HG02678 (cell line): Measurements from ENCODE around the gene ACOT7.

Experiments
- ATAC-seq: cut with Tn5 transposase; IDR thresholded peaks from one replicate; pipeline ENCODE4 v1.9.1; 2021; ENCODE audit warnings: mild to moderate bottlenecking, moderate library complexity; ENCODE audit not compliant: unreplicated experiment

Gene ACOT7

GRCh38 chr1:6424619-6425593 lies 31.3 kb upstream of the ACOT7 start, which contains the start of gene ESPN:
Gene ESPN (plus strand): TSS chr1:6424776. CDS start chr1:6424956, 180 bp downstream.
- no peak for ATAC-seq

GRCh38 chr1:6424000-6424565 lies 30.5 kb upstream of the ACOT7 start:
- no peak for ATAC-seq

DNA sequence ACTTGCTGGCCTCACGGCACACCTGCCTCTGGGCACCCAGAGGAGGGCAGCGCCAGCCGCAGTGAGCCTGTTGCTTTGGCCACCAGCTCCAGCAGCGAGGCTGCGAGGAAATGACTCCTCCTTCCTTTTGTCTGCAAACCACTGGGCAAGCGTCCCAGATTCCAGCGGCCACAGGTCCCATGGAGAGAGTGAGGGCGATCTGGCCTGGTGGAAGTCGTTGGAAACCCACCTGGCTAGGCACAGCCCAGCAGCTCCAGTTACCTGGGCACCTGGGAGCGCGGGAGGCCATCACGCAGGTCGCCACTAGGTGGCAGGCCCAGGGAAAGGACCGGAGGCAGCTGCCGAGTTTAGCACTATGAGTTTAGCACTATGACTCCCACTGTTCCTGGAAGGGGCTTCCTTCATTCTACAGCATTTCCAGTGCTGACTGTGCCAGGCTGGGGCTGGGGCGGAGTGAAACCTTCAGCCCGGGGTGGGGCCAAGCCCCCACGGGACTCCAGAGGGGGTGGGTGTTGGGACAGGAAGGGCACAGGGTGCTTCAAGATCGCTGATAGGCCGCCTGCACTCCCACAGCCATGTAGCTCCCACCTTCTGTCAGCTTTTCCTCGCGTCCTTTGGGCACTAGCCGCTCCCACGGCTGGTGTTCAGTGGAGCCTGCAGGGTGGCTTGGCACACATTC lies 29.9 kb upstream of the ACOT7 start:
- ATAC-seq = no peak

DNA sequence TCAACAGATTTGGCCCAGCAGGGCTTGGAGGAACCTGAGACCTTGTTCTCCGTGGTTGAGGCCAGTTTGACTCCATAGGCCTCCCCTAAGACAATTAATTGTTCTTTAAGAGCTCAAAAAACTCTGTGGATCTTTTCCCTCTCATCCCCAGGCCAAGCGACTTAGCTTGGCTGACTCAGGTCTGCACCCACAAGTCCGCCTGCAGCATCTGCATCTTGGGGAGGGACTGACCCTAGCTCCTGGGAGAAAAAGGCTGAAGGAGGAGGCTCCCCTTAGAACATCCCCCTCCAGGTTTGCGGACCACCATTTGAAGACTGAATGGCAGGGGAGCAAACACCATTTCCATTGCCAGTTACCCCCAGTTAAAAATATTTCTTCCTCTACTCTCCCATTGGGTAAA lies 27.7 kb upstream of the ACOT7 start:
- ATAC-seq = no peak

DNA sequence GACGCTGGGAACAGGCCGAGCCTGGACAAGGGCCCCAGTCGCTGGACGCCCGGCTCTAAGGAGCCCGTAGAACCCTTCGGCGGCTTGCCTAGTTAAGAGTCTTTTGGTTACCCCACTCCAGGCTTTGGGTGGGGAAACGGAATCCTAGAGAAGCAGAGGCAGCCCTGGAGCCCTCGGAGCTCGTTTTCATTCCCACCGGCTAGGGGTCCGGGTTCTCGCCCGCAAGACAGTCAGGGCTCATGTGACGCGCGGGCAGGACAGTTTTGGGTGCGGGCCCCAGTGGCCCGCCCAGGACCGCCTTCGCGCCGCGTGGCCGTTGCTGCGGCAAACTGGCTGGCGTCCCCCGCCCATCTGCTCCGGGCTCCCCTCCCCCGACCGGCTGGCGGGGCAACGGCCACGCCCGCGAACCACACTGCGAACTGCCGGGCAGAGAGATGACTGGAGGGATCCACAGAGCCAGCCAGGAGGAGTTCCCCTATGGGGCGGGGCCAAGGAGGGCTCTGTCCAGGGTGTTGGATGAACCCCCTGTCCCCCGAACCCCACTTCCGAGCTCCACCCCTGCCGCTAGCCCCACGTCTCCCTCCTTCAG lies 27.0 kb upstream of the ACOT7 start:
- ATAC-seq = no peak

DNA sequence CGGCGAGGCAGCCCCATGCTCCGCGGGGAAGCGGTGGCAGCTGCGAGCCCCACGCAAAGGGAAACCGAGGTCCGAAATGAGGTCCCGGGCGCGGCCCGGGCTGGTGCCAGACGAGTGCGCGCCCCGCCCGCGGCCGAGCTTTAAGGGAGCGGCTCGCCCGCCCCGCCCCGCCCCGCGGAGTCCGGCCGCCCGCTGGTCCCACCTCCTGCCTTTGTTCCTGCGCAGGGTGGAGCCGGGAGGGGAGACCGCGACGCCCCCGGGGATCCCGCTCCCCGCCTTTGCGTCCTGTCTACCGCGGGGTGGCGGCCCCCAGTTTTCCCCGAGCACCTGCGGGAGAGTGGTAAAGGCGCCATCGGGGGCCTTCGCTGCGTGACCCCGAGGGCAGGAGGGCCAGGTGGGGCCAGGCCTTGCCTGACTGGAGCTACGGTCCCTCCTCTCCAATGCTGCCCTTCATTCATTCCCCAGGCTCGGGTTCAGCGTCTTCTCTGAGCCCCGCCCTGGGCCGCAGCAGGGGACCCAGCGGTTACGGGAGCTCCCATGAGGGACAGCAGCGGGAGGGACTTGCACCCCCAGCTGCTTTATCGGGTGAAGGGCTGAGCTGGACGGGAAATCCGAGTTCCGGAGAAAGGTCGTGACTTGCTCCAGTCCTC lies 26.4 kb upstream of the ACOT7 start, which contains the start of gene HES2:
Gene HES2, minus strand, starts transcription at position 116 of the 650 bp plus-strand sequence. Its CDS starts 99 bp downstream, at position 17.
- ATAC-seq = no peak

GRCh38 chr1:6419397-6419803 lies 25.8 kb upstream of the ACOT7 start:
- ATAC-seq = no peak

DNA sequence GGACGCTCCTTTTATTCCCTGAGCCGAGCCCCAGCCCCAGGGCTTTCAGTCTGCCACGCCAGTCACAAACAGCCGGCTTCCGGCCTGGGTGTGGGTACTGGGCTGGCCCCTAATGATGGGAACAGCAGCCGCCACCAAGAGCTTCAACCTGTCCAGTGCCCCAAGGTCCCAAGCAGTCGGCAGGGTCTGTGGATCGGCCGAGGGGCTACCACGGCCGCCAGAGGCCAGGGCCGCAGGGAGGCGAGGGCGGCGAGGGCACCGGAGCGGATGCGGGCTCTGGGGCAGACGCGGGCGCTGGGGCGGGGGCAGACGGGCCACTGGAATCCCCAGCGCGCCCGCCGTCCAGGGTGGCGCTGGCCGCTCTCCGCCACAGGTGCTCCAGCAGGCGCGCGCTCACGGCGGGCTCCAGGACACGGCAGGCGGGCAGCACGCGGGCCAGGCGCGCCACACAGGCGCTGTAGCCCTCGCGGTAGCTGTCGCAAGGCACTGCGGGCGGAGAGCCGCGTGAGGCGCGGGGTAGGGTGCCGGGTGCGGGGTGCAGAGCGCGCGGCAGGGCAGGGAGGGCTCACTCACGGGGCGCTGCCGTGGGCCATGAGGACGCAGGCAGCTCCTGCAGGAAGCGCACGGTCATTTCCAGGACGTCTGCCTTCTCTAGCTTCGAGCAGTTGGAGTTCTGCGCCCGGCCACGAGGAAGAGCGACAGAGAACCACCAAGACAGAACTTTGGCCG lies 25.3 kb upstream of the ACOT7 start:
- ATAC-seq = no peak

DNA sequence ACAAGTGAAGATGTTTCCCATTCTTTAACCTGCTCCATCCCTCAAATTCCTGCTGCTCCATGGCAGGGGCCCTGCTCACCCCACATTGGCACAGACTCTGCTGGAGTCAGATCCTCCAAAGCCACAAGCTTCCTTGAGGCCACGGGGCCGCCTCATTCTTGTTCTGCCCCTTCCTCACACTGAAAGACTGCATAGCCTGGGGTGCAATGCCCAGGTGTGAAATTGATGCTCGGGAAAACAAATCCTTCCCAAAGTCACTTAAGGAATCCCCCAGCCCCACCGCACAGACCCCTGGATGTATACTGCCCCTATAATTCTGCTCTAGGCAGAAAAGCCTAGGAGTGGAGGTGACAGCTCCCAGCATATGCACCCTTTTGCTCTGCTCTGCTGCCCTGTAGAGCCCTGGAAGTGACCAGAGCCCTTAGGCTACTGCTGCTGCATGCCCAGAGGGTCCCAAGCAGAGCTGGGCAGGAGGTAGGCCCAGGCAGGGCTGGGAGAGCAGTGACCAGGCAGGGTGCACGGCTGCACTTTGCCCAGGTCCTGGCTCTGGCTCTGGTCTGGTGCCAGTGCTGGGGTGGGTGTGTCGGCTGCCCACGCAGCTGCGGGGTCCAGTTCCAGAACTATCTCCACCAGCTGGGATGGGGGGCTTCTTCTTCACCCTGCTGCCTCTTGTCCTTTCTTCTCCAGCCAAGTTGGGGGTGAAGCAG lies 24.5 kb upstream of the ACOT7 start:
- no peak for ATAC-seq

GRCh38 chr1:6416906-6417305 lies 23.3 kb upstream of the ACOT7 start:
- no peak for ATAC-seq

DNA sequence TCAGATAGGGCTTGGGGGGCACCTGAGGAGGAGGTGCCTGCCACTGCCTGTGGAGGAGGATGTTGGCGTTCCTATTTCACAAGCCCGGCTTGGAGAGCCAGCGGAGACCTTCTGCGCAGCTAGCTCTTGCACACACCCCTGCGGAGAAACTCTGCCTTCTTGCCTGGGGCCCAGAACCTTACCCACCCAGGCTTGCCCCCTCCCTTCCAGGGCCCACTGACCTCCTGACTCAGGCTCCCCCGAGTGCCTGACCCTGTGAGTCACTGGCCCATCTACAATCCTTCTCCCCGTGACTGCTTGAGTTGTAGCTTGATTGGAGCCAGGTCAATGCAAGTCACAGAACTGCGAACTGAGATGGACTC lies 22.7 kb upstream of the ACOT7 start:
- ATAC-seq = no peak

- ATAC-seq = no peak
Observed at GRCh38 chr1:6414881-6415626, 21.5 kb upstream of the ACOT7 start.

DNA sequence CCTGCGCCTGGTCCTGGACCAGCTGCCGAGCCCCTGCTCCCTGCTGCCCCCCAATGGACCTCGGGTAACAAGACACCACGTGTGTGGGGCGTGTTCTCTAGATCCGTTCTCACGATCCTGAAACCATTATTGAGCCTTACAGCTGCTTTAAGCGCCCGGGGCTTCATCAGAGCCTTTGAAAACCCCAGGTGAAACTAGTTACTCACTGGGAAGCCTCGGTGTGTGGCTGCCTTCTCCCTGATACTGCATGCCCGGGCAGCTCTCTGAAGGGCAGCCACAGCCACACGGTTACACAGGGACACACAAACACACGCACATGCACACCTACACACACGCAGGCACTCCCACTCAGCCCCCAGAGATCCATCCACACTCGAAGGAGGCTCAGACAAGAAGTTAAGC lies 20.9 kb upstream of the ACOT7 start:
- ATAC-seq = peak; percentile 79

- no peak for ATAC-seq
Observed at GRCh38 chr1:6412896-6413295, 19.3 kb upstream of the ACOT7 start.

DNA sequence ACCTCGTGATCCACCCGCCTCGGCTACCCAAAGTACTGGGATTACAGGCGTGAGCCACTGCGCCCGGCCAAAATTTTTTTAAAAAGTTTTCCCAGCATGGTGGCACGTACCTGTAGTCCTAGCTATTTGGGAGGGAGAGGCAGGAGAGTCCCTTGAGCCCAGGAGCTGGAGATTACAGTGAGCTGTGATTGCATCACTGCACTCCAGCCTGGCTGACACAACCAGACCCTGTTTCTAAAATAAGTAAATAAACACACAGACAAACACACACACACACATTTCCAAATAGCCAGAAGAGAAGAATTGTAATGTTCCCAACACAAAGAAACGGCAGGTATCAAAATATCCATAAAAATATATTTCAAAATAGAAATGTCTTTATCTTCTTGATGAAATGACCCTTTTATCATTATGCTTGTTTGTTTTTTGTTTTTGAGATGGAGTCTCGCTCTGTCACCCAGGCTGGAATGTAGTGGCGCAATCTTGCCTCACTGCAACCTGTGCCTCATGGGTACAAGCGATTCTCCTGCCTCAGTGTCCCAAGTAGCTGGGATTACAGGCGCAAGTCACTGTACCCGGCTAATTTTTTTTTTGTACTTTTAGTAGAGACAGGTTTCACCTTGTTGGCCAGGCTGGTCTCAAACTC lies 16.8 kb upstream of the ACOT7 start:
- no peak for ATAC-seq

GRCh38 chr1:6409733-6410132 lies 16.2 kb upstream of the ACOT7 start:
- no peak for ATAC-seq

GRCh38 chr1:6409053-6409452 lies 15.5 kb upstream of the ACOT7 start:
- no peak for ATAC-seq

- no peak for ATAC-seq
Observed at GRCh38 chr1:6408023-6408422, 14.5 kb upstream of the ACOT7 start.
